HG02678 (cell line): ENCODE data around the gene GRIN1.

Source experiments
- ATAC-seq: cut with Tn5 transposase; IDR thresholded peaks from one replicate; pipeline ENCODE4 v1.9.1; 2021; ENCODE audit warnings: mild to moderate bottlenecking, moderate library complexity; ENCODE audit not compliant: unreplicated experiment

GRIN1 gene

GRCh38 chr9:137173796-137174664 is 35.1 kb downstream of the GRIN1 start:
- no peak for ATAC-seq

GRCh38 chr9:137174722-137175293 is 35.9 kb downstream of the GRIN1 start:
- ATAC-seq = no peak

DNA sequence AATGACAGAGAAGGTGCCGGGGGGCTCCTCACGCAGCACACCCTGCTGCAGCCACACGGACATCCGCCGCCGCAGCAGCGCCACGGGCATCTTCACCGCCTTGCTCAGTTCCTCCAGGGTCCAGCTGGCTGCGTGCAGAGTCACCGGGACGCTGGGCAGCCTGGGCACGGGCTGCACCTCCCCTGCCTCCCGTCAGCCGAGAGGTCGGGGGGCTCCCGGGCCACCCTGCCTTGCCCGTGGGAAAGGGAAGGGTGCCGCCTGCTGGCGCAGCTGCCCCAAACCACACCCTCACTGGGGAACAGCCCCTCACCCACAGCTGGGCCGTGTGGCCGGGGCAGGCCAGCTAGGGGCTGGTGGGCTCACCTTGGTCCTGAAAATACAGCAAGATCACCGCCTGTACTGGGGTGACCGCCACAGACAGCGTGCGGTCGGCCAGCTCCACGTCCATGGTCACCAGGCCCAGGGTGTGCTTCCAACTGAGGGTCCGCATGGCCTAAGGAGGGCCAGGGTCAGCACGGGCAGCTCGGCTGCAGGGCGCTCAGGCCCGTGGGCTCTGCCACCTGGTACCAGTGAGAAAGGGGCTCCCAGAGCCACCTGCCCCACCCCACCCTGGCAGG is 36.5 kb downstream of the GRIN1 start:
- no peak for ATAC-seq

- no peak for ATAC-seq
Measured at GRCh38 chr9:137176302-137177182, 37.6 kb downstream of the GRIN1 start.

GRCh38 chr9:137178201-137178938 is 39.4 kb downstream of the GRIN1 start:
- no peak for ATAC-seq

- no peak for ATAC-seq
Measured at GRCh38 chr9:137178939-137179630, 40.1 kb downstream of the GRIN1 start.

DNA sequence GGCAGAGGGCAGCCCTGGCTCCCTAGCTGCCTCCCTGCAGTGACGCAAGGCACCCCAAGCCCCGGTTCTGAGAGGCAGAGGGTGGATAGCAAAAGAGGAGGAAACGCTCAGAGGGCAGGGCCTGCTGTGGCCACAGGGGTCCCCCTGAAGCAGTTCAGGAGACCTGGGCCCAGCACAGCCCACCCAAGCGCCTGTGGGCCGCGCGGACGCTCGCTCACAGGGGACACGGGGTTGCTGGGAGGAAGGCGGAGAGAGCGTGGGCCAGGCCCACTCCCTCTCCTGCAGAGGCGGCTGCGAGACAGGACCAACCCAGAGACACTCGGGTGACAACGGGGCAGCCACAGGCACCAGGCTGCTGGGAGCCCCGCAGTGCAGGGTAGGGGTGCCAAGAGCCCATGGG is 40.8 kb downstream of the GRIN1 start:
- no peak for ATAC-seq

DNA sequence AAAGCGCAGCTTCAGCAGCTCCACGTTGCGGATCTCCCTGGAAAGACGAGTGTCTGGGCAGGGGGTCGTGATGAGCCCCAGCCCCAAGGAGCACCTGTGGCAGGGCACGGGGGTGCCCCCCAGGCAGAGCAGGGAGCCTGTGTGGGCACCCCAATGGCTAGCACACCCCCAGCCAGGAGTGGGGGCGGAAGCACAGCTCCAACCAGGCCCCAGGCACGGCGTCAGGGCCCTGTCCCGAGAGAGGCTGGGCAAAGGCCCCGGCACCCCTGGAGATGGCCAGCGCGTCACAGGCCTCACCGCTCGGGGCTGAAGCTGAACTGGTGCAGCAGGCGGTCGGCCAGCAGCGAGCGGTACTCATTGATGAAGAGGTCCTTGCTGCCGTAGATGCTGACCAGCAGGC is 41.5 kb downstream of the GRIN1 start:
- ATAC-seq = no peak

- no peak for ATAC-seq
Measured at GRCh38 chr9:137181680-137182079, 42.7 kb downstream of the GRIN1 start.

DNA sequence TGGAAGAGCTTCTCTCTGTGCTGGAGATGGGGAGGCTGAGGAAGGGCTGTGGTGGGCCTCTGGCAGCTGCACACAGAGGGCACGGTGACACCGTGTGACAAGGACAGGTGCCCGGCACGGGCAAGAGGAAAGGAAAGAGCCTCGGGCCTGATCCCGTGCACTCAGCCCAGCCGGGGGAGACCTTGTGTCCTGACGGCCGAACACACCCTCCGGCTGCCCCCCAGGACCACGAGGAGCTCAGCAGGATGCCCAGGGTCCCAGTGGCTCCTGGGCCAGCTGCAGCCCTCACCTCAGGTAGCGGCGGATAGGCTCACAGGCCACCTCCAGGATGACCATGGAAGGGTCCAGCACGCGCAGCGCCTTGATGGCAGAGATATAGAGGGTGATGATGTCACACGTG is 43.9 kb downstream of the GRIN1 start:
- no peak for ATAC-seq

DNA sequence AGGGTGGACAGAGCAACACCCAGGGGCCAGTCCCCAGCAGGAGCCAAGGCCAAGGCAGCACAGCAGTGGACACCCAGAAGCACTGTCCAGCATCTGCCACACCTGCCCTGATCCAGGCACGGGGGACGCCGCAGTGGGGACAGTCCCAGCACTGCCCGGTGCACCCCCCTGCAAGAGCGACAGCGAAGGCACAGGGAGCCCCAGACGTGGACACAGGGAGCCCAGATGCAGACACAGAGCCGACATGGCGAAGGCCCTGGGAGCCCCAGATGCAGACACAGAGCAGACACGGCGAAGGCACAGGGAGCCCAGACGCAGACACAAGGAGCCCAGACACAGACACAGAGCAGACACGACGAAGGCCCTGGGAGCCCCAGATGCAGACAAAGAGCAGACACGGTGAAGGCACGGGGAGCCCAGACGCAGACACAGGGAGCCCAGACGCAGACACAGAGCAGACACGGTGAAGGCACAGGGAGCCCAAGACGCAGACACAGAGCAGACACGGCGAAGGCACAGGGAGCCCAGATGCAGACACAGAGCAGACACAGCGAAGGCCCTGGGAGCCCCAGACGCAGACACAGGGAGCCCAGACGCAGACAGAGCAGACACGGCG is 45.1 kb downstream of the GRIN1 start:
- no peak for ATAC-seq

DNA sequence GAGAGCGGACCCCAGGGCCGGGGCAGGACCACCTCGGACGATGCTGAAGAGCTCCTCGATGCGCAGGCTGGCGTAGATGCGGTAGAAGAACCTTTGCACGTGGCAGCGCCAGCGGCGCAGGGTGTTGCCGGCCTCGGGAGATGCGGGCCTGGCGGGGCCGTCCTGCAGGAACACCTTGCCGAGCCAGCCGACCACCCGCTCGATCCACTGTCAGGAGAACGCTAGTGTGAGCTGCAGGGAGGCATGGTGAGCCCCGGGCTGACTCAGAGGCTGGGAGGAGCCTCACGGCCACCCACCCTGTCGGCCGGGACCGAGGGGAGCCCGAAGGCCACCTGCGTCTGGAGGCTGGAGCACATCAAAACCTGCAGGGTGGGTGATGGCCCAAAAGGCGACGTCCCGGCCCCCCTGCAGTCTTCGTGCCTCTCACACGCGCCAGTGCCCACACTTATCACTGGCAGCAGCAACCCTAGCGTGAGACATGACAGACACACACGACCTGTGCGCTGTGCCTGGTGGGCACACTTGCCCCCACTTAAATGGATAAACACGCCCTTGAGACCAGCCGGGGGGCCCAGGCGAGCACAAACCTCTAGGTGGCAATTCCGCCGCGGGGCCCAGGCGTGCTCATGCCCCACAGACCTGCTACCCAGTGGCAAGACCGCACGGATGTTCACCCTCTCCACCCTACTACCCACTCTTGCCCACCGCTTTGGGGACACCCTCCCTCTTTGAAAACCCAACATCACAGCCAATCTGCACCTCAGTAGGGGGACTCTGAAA is 46.1 kb downstream of the GRIN1 start:
- ATAC-seq = no peak

GRCh38 chr9:137185921-137186320 is 47.0 kb downstream of the GRIN1 start:
- no peak for ATAC-seq

DNA sequence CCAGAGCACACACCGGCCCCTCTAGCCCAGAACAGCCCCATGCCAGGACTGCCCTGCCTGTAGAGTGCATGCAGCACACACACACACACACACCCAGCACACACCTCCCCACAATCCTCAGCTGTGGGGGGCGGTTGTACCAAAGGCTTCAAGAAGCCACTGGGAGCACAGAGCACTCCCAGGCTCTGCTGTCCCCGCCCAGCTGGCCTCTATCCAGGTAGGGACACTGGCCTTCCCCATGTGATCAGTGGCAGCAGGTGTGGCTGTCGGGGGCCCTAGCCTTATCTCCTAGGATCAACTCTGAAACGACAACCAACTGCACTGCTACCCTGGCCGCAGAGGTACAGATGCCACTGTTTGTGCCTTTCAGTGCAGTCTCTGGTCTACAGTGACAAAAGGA is 47.4 kb downstream of the GRIN1 start:
- ATAC-seq = no peak

GRCh38 chr9:137187386-137187785 is 48.4 kb downstream of the GRIN1 start:
- no peak for ATAC-seq

DNA sequence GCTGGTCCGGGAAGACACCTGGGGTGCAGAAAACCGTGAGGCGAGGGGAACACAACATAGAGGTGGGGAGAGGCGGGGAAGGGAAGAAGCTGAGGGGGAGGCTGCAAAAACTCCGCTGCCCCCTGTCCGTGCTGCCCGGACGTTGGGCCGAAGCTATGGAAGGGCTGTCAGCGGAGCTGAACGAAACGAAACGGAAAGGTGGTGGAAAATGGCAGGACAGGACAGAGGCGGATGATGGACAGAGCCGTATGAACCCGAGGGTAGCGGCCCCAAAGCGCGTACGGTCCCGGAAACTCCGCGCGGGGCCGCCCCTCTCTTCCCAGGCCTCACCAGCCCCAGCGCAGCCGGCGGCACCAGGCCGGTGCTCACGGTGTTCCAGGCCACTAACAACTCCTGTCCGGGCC is 49.1 kb downstream of the GRIN1 start:
- ATAC-seq = no peak

- peak; percentile 77 for ATAC-seq
Measured at GRCh38 chr9:137188490-137189296, 49.7 kb downstream of the GRIN1 start, which contains the start of the genes ANAPC2 and SSNA1. Gene ANAPC2, minus strand, starts transcription at chr9:137188560. Its CDS starts 28 bp downstream, at chr9:137188532. Gene SSNA1, plus strand, starts transcription at chr9:137188676. Its CDS starts 51 bp downstream, at chr9:137188727.
